Measurements from ENCODE around the gene TPP2. TPM values are rescaled to one million over a fixed set of nuclear protein-coding genes. Genes with fewer than 3 reads are reported as not detected.

Gene TPP2
- total RNA-seq, 1 experiment from 2014 or later: 54.4 TPM

- TF ChIP-seq CTCF (conservative IDR thresholded peaks at IDR 0.05; ENCODE audit: low read depth, low read length) (no peak), EZH2 (IDR thresholded peaks at IDR 0.05; ENCODE audit: borderline replicate concordance, low read depth, low read length, poor library complexity, severe bottlenecking) (no peak)
- ChIA-PET POLR2A (ENCODE audit: low non-redundant PET) (no interaction called here), CTCF (no interaction called here)
- no peaks in the 10 kb centered on the region for H3K4me1 ChIP-seq (ENCODE audit: insufficient read depth, low read length, poor library complexity, severe bottlenecking)
- no peak for DNase-seq (ENCODE audit: low spot score)
- intact Hi-C loops (cut with micrococcal nuclease; ENCODE audit: unreplicated experiment): no loop called here
- H3K36me3 ChIP-seq (ENCODE audit: insufficient read depth, low read length, poor library complexity, severe bottlenecking): peaks cover 28% of the 10 kb centered on the region
- no peaks in the 10 kb centered on the region for H3K9me3 ChIP-seq (ENCODE audit: low read depth, low read length, poor library complexity, severe bottlenecking)
- no peak overlapping the region for H3K4me3 ChIP-seq (ENCODE audit: low read depth, low read length, poor library complexity, severe bottlenecking)
- H3K27me3 ChIP-seq (replicated peaks; ENCODE audit: insufficient read depth, low read depth, low read length, poor library complexity): no peaks in the 10 kb centered on the region
- no TSS peak for BruUV-seq (replicated peaks)
- H3K27ac ChIP-seq (ENCODE audit: low read depth, low read length, poor library complexity, severe bottlenecking): no peak overlapping the region
Measured at GRCh38 chr13:102667911-102668310, 71.1 kb downstream of the TPP2 start.

GRCh38 chr13:102670130-102670529 lies 73.3 kb downstream of the TPP2 start:
- Histone ChIP-seq H3K27ac (ENCODE audit: low read depth, low read length, poor library complexity, severe bottlenecking) (no peak overlapping the region), H3K4me1 (ENCODE audit: insufficient read depth, low read length, poor library complexity, severe bottlenecking) (no peaks in the 10 kb centered on the region), H3K27me3 (replicated peaks; ENCODE audit: insufficient read depth, low read depth, low read length, poor library complexity) (no peaks in the 10 kb centered on the region), H3K9me3 (ENCODE audit: low read depth, low read length, poor library complexity, severe bottlenecking) (no peaks in the 10 kb centered on the region), H3K36me3 (ENCODE audit: insufficient read depth, low read length, poor library complexity, severe bottlenecking) (peaks cover 28% of the 10 kb centered on the region), H3K4me3 (ENCODE audit: low read depth, low read length, poor library complexity, severe bottlenecking) (no peak overlapping the region)
- no peak for DNase-seq (ENCODE audit: low spot score)
- TF ChIP-seq CTCF (conservative IDR thresholded peaks at IDR 0.05; ENCODE audit: low read depth, low read length) (no peak), EZH2 (IDR thresholded peaks at IDR 0.05; ENCODE audit: borderline replicate concordance, low read depth, low read length, poor library complexity, severe bottlenecking) (no peak)
- intact Hi-C loops (cut with micrococcal nuclease; ENCODE audit: unreplicated experiment): no loop called here
- ChIA-PET POLR2A (ENCODE audit: low non-redundant PET) (no interaction called here), CTCF (no interaction called here)
- BruUV-seq (replicated peaks): no TSS peak

DNA sequence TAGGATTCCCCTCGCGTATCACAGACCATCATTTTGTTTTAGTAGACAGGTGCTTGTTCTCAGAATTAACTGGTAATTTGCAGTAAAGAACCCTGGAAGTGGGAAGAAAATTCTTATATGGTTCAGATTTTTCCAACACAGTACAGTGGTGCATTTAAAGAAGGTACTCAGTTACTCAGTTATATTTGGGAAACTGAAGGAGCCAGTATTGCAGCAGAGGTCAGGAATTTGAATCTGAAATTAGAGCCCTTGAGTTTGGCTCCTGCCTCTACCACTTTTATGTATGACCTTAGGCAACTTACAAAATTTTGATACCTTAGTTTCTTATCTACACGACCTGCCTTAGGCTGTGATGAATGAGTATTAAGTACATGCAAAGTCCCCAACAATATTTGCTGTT lies 78.3 kb downstream of the TPP2 start:
- Histone ChIP-seq H3K9me3 (ENCODE audit: low read depth, low read length, poor library complexity, severe bottlenecking) (no peaks in the 10 kb centered on the region), H3K36me3 (ENCODE audit: insufficient read depth, low read length, poor library complexity, severe bottlenecking) (peaks cover 36% of the 10 kb centered on the region), H3K27ac (ENCODE audit: low read depth, low read length, poor library complexity, severe bottlenecking) (no peak overlapping the region), H3K4me1 (ENCODE audit: insufficient read depth, low read length, poor library complexity, severe bottlenecking) (no peaks in the 10 kb centered on the region), H3K4me3 (ENCODE audit: low read depth, low read length, poor library complexity, severe bottlenecking) (no peak overlapping the region), H3K27me3 (replicated peaks; ENCODE audit: insufficient read depth, low read depth, low read length, poor library complexity) (no peaks in the 10 kb centered on the region)
- ChIA-PET POLR2A (ENCODE audit: low non-redundant PET) (no interaction called here), CTCF (no interaction called here)
- BruUV-seq (replicated peaks): no TSS peak
- intact Hi-C loops (cut with micrococcal nuclease; ENCODE audit: unreplicated experiment): no loop called here
- TF ChIP-seq CTCF (conservative IDR thresholded peaks at IDR 0.05; ENCODE audit: low read depth, low read length): no peak
- DNase-seq (ENCODE audit: low spot score): no peak

Measured in A673 (cell line).